ENCODE measurements around the gene ZNF410. TPM values are rescaled to one million over a fixed set of nuclear protein-coding genes. Genes with fewer than 3 reads are reported as not detected.

ZNF410 gene
- polyA plus RNA-seq, 1 donor (not counting 4 experiments of a cell fraction or from before 2014, with no cell fraction given) = 57.9 TPM

DNA sequence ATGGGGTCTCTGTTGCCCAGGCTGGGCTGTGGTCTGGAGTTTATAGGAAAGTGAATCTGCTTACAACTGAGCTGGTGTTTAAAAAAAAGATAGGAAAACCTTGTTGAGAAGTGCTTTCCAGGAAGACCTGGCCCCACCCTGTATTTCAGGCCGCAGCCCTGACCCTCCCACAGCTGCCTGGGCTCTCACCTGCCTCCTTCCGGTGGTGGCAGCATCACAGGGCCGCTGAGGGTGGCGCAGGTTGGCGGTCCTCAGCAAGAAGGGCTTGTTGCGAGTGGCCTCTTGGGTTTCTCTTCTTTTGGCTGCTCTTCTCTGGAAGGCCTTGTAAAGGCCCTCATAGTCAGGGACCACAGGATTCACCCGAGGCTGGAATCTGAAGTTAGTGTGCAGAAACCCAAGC lies 55.5 kb downstream of the ZNF410 start:
- Histone ChIP-seq H3K27me3 (ENCODE audit: control insufficient read depth, extremely low read depth, insufficient read depth, low read length) (no peaks in the 10 kb centered on the region), H3K9me1 (ENCODE audit: control insufficient read depth, extremely low read depth, insufficient read depth, low read length) (no peaks in the 10 kb centered on the region), H3K79me2 (ENCODE audit: control insufficient read depth, insufficient read depth, low read length) (no peaks in the 10 kb centered on the region), H3K4me1 (ENCODE audit: control insufficient read depth, extremely low read depth, insufficient read depth, low read length) (no peaks in the 10 kb centered on the region), H2AFZ (ENCODE audit: control insufficient read depth, low read length) (no peak overlapping the region), H3K4me2 (ENCODE audit: control insufficient read depth, extremely low read depth, insufficient read depth, low read depth, low read length) (no peak overlapping the region), H3K27ac (ENCODE audit: control insufficient read depth, insufficient read depth, low read length) (no peak overlapping the region), H3K4me3 (ENCODE audit: control insufficient read depth in 2 of 3, extremely low read depth in 1 of 3, insufficient read depth in 2 of 3, low read depth in 1 of 3, low read length in 3 of 3) (no peak overlapping the region), H3K9ac (ENCODE audit: control insufficient read depth, extremely low read depth, insufficient read depth, low read length) (no peak overlapping the region), H3K36me3 (ENCODE audit: control insufficient read depth in 2 of 2, extremely low read depth in 1 of 2, insufficient read depth in 2 of 2, low read length in 2 of 2) (peaks cover 0 to 10% of the 10 kb centered on the region in 2 experiments), H4K20me1 (ENCODE audit: control insufficient read depth, extremely low read depth, insufficient read depth, low read length) (no peaks in the 10 kb centered on the region), H3K9me3 (ENCODE audit: control insufficient read depth, low read depth, low read length) (no peaks in the 10 kb centered on the region)
- FAIRE-seq = no peak
- no peak for TF ChIP-seq EZH2 (IDR thresholded peaks at IDR 0.05; ENCODE audit: low read length)
- TF ChIP-seq, protein P1, sequence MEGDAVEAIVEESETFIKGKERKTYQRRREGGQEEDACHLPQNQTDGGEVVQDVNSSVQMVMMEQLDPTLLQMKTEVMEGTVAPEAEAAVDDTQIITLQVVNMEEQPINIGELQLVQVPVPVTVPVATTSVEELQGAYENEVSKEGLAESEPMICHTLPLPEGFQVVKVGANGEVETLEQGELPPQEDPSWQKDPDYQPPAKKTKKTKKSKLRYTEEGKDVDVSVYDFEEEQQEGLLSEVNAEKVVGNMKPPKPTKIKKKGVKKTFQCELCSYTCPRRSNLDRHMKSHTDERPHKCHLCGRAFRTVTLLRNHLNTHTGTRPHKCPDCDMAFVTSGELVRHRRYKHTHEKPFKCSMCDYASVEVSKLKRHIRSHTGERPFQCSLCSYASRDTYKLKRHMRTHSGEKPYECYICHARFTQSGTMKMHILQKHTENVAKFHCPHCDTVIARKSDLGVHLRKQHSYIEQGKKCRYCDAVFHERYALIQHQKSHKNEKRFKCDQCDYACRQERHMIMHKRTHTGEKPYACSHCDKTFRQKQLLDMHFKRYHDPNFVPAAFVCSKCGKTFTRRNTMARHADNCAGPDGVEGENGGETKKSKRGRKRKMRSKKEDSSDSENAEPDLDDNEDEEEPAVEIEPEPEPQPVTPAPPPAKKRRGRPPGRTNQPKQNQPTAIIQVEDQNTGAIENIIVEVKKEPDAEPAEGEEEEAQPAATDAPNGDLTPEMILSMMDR (optimal IDR thresholded peaks at IDR 0.05 in 1 of 3, IDR thresholded peaks at IDR 0.05 in 1 of 3, conservative IDR thresholded peaks at IDR 0.05 in 1 of 3; ENCODE audit: extremely low read depth in 1 of 3, insufficient read depth in 2 of 3, low read length in 3 of 3) = no peak
- dilution Hi-C loops (cut with MboI; ENCODE audit: extremely low pct_ligation_motif_present, low sequenced_read_pairs) = no loop called here
- no peak for DNase-seq (ENCODE audit: low read depth, low spot score)

DNA sequence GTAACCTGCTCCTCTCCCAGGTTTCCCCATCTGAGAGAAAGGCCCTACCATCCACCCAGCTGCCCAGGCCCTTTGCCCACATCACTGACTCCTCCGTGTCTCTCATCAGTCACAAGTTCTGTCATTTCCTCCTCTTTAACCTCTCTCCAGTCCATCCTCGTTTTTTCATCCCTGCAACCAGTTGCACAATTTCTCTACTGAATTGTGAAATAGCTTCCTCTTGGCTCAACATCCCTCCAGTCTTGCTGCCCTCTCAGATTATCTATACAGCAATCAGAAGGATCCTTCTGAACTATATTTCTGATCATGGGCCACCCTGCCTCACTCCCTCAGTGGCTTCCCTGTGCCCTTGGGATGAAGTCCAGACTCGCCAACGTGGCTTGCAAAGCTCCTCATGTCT lies 56.4 kb downstream of the ZNF410 start:
- no peak for FAIRE-seq
- TF ChIP-seq, protein P1 (optimal IDR thresholded peaks at IDR 0.05 in 1 of 3, IDR thresholded peaks at IDR 0.05 in 1 of 3, conservative IDR thresholded peaks at IDR 0.05 in 1 of 3; ENCODE audit: extremely low read depth in 1 of 3, insufficient read depth in 2 of 3, low read length in 3 of 3) = no peak
- TF ChIP-seq EZH2 (IDR thresholded peaks at IDR 0.05; ENCODE audit: low read length) = no peak
- Histone ChIP-seq H3K27ac (ENCODE audit: control insufficient read depth, insufficient read depth, low read length) (no peak overlapping the region), H2AFZ (ENCODE audit: control insufficient read depth, low read length) (no peak overlapping the region), H3K9me1 (ENCODE audit: control insufficient read depth, extremely low read depth, insufficient read depth, low read length) (no peaks in the 10 kb centered on the region), H3K79me2 (ENCODE audit: control insufficient read depth, insufficient read depth, low read length) (no peaks in the 10 kb centered on the region), H3K4me2 (ENCODE audit: control insufficient read depth, extremely low read depth, insufficient read depth, low read depth, low read length) (no peak overlapping the region), H3K4me1 (ENCODE audit: control insufficient read depth, extremely low read depth, insufficient read depth, low read length) (no peaks in the 10 kb centered on the region), H3K27me3 (ENCODE audit: control insufficient read depth, extremely low read depth, insufficient read depth, low read length) (no peaks in the 10 kb centered on the region), H3K9me3 (ENCODE audit: control insufficient read depth, low read depth, low read length) (no peaks in the 10 kb centered on the region), H3K4me3 (ENCODE audit: control insufficient read depth in 2 of 3, extremely low read depth in 1 of 3, insufficient read depth in 2 of 3, low read depth in 1 of 3, low read length in 3 of 3) (no peak overlapping the region), H3K9ac (ENCODE audit: control insufficient read depth, extremely low read depth, insufficient read depth, low read length) (no peak overlapping the region), H3K36me3 (ENCODE audit: control insufficient read depth in 2 of 2, extremely low read depth in 1 of 2, insufficient read depth in 2 of 2, low read length in 2 of 2) (peaks cover 0 to 10% of the 10 kb centered on the region in 2 experiments), H4K20me1 (ENCODE audit: control insufficient read depth, extremely low read depth, insufficient read depth, low read length) (no peaks in the 10 kb centered on the region)
- DNase-seq (ENCODE audit: low read depth, low spot score) = no peak
- dilution Hi-C loops (cut with MboI; ENCODE audit: extremely low pct_ligation_motif_present, low sequenced_read_pairs) = no loop called here

Measured in keratinocyte (primary cell).